Measurements from ENCODE around the gene ACOT11.

Gene ACOT11

DNA sequence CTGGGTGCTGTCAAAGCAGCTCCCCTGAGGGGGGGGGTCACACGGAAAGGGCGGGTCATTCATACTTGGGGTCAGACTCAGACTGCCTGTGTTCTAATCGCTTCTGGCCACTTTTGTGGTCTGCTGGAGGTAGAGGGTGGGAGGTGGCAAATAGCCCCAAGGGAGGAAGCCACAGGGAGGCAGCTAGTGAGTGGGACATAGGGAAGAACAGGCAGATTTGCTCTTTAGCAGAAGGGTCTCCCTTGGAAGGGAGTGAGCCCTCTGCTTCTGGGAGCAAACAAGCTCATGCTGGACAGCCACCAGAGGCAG lies 24.5 kb downstream of the ACOT11 start:
- TF ChIP-seq POLR2AphosphoS5 (IDR thresholded peaks at IDR 0.05; ENCODE audit: low read depth, low read length) (no peak), FOXP2 (optimal IDR thresholded peaks at IDR 0.05; ENCODE audit: borderline replicate concordance, extremely low read depth, extremely low read length, insufficient read depth) (no peak)
- TF ChIP-seq, protein P1, sequence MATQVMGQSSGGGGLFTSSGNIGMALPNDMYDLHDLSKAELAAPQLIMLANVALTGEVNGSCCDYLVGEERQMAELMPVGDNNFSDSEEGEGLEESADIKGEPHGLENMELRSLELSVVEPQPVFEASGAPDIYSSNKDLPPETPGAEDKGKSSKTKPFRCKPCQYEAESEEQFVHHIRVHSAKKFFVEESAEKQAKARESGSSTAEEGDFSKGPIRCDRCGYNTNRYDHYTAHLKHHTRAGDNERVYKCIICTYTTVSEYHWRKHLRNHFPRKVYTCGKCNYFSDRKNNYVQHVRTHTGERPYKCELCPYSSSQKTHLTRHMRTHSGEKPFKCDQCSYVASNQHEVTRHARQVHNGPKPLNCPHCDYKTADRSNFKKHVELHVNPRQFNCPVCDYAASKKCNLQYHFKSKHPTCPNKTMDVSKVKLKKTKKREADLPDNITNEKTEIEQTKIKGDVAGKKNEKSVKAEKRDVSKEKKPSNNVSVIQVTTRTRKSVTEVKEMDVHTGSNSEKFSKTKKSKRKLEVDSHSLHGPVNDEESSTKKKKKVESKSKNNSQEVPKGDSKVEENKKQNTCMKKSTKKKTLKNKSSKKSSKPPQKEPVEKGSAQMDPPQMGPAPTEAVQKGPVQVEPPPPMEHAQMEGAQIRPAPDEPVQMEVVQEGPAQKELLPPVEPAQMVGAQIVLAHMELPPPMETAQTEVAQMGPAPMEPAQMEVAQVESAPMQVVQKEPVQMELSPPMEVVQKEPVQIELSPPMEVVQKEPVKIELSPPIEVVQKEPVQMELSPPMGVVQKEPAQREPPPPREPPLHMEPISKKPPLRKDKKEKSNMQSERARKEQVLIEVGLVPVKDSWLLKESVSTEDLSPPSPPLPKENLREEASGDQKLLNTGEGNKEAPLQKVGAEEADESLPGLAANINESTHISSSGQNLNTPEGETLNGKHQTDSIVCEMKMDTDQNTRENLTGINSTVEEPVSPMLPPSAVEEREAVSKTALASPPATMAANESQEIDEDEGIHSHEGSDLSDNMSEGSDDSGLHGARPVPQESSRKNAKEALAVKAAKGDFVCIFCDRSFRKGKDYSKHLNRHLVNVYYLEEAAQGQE (IDR thresholded peaks at IDR 0.05; ENCODE audit: insufficient read depth in 1 of 2, low read depth in 2 of 2, low read length in 2 of 2) = no peak

GRCh38 chr1:54574158-54574778 lies 26.2 kb downstream of the ACOT11 start:
- TF ChIP-seq, protein P1 (IDR thresholded peaks at IDR 0.05; ENCODE audit: insufficient read depth in 1 of 2, low read depth in 2 of 2, low read length in 2 of 2) = no peak
- TF ChIP-seq FOXP2 (optimal IDR thresholded peaks at IDR 0.05; ENCODE audit: borderline replicate concordance, extremely low read depth, extremely low read length, insufficient read depth) (no peak), TAF1 (IDR thresholded peaks at IDR 0.05; ENCODE audit: borderline replicate concordance, insufficient read depth, low read length) (no peak), POLR2AphosphoS5 (IDR thresholded peaks at IDR 0.05; ENCODE audit: low read depth, low read length) (no peak), SIN3A (IDR thresholded peaks at IDR 0.05; ENCODE audit: borderline replicate concordance, insufficient read depth, low read length) (no peak)

- TF ChIP-seq POLR2AphosphoS5 (IDR thresholded peaks at IDR 0.05; ENCODE audit: low read depth, low read length) = no peak
- TF ChIP-seq, protein P1 (IDR thresholded peaks at IDR 0.05; ENCODE audit: insufficient read depth in 1 of 2, low read depth in 2 of 2, low read length in 2 of 2) = no peak
Observed at GRCh38 chr1:54575161-54575560, 27.1 kb downstream of the ACOT11 start.

DNA sequence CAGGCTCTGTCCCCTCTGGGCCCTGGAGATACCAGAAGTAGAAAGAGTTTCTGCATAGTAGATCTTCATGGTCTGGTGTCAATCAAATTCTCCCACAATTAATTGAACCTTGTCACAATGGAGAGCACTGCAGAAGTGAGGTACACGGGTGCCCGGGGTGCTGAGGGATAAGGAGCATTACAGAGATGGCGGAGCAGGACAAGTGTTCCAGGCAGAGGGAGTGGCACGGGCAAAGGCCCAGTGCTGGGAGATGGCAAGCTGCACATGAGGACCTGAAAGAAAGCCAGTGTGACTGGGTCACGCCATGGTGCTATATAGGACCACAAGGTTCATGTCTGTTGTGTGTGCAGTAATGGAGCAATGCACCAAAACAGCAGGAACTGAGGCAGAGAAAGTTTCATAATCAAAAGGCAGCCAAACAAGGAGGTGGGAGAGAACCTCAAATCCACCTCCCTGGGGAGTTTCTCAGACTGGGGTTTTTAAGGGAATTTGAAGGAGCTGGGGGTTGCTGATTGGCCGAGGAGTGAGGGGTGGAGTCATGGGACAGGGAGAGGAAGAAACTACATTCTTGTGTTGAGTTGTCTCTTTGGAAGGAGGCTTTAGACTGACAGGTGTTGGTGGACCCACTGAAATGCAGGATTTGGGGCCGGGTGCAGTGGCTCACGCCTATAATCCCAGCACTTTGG lies 27.7 kb downstream of the ACOT11 start:
- TF ChIP-seq FOXP2 (optimal IDR thresholded peaks at IDR 0.05; ENCODE audit: borderline replicate concordance, extremely low read depth, extremely low read length, insufficient read depth) = no peak
- TF ChIP-seq POLR2AphosphoS5 (IDR thresholded peaks at IDR 0.05; ENCODE audit: low read depth, low read length) = no peak
- TF ChIP-seq, protein P1 (IDR thresholded peaks at IDR 0.05; ENCODE audit: insufficient read depth in 1 of 2, low read depth in 2 of 2, low read length in 2 of 2) = no peak
- TF ChIP-seq TAF1 (IDR thresholded peaks at IDR 0.05; ENCODE audit: borderline replicate concordance, insufficient read depth, low read length) = no peak
- no peak for TF ChIP-seq SIN3A (IDR thresholded peaks at IDR 0.05; ENCODE audit: borderline replicate concordance, insufficient read depth, low read length)

GRCh38 chr1:54577612-54578011 lies 29.6 kb downstream of the ACOT11 start:
- TF ChIP-seq POLR2AphosphoS5 (IDR thresholded peaks at IDR 0.05; ENCODE audit: low read depth, low read length) (no peak), FOXP2 (optimal IDR thresholded peaks at IDR 0.05; ENCODE audit: borderline replicate concordance, extremely low read depth, extremely low read length, insufficient read depth) (no peak), TAF1 (IDR thresholded peaks at IDR 0.05; ENCODE audit: borderline replicate concordance, insufficient read depth, low read length) (no peak), SIN3A (IDR thresholded peaks at IDR 0.05; ENCODE audit: borderline replicate concordance, insufficient read depth, low read length) (no peak)
- TF ChIP-seq, protein P1 (IDR thresholded peaks at IDR 0.05; ENCODE audit: insufficient read depth in 1 of 2, low read depth in 2 of 2, low read length in 2 of 2) = no peak

Measured in PFSK-1 (cell line).